Femur (tissue), 1 donor: ENCODE results near the gene PDYN.

Experiments used
- DNase-seq: peaks from one replicate; pipeline ENCODE4 v3.0.0-alpha.2; 2017

Gene PDYN

GRCh38 chr20:1931830-1932229 is 62.0 kb downstream of the PDYN start:
- DNase-seq: no peak

GRCh38 chr20:1930165-1930564 is 63.7 kb downstream of the PDYN start:
- DNase-seq: no peak

GRCh38 chr20:1929460-1929859 is 64.4 kb downstream of the PDYN start:
- DNase-seq: no peak

GRCh38 chr20:1928782-1929181 is 65.1 kb downstream of the PDYN start:
- DNase-seq: no peak
